ENCODE results near the gene CREB5. TPM values are rescaled to one million over a fixed set of nuclear protein-coding genes. Genes with fewer than 3 reads are reported as not detected.

CREB5 gene
- total and polyA plus RNA-seq, 2 donors (not counting 3 experiments of a cell fraction or from before 2014, with no cell fraction given), result 19.6 to 28.4 TPM

- Histone ChIP-seq H3K4me2 (ENCODE audit: insufficient read depth, low read length) (peak overlapping the region; percentile 54), H3K36me3 (ENCODE audit: control insufficient read depth in 2 of 2, extremely low read depth in 1 of 2, insufficient read depth in 2 of 2, low read length in 2 of 2) (no peaks in the 10 kb centered on the region), H3K79me2 (ENCODE audit: control insufficient read depth, insufficient read depth, low read length) (no peaks in the 10 kb centered on the region), H4K20me1 (replicated peaks; ENCODE audit: control insufficient read depth, extremely low read depth, insufficient read depth, low read length) (no peaks in the 10 kb centered on the region), H3K9me1 (replicated peaks; ENCODE audit: control insufficient read depth, extremely low read depth, insufficient read depth, low read length) (no peaks in the 10 kb centered on the region), H3K9me3 (replicated peaks; ENCODE audit: control insufficient read depth, insufficient read depth, low read length) (no peaks in the 10 kb centered on the region), H2AFZ (ENCODE audit: low read depth, low read length) (peak overlapping the region; percentile 80), H3K27ac (ENCODE audit: insufficient read depth, low read depth, low read length) (peak overlapping the region; percentile 61), H3K9ac (replicated peaks; ENCODE audit: extremely low read depth, insufficient read depth, low read length) (peak overlapping the region; percentile 5), H3K4me3 (replicated peaks in 1 of 3; ENCODE audit: insufficient read depth in 1 of 3, low read depth in 1 of 3, low read length in 3 of 3) (peak overlapping the region in 1 of 3 experiments; percentile 16), H3K4me1 (ENCODE audit: control insufficient read depth, extremely low read depth, insufficient read depth, low read length) (peaks cover 31% of the 10 kb centered on the region), H3K27me3 (ENCODE audit: control insufficient read depth in 2 of 2, insufficient read depth in 2 of 2, low read length in 2 of 2) (peaks cover 0 to 1% of the 10 kb centered on the region in 2 experiments)
- intact Hi-C loops (cut with micrococcal nuclease) (loop anchor here (1.0 to 2.0 kb wide), 5 partner anchors 21 to 155 kb away; no protein-coding TSS in a partner anchor), dilution Hi-C loops (cut with MboI; ENCODE audit: extremely low pct_ligation_motif_present, low sequenced_read_pairs) (no loop called here)
- DNase-seq (ENCODE audit: low read depth, low spot score) (no peak), FAIRE-seq (no peak)
- ChIA-PET POLR2A (no interaction called here), CTCF (interaction anchor here (0.7 to 2.4 kb wide), 10 partner anchors 9 to 123 kb away, joined by 3 to 8 read pairs (median 4); no protein-coding TSS in a partner anchor)
- no peak for TF ChIP-seq JUN (IDR thresholded peaks at IDR 0.05; ENCODE audit: borderline replicate concordance, insufficient read depth, insufficient read length, low read depth)
- no peak for TF ChIP-seq GATA2 (IDR thresholded peaks at IDR 0.05; ENCODE audit: insufficient read depth, insufficient read length, low read depth, low read length)
- no peak for TF ChIP-seq POLR2A (IDR thresholded peaks at IDR 0.05; ENCODE audit: low read depth, low read length)
- TF ChIP-seq FOS (IDR thresholded peaks at IDR 0.05; ENCODE audit: borderline replicate concordance, insufficient read depth, low read length), result no peak
- TF ChIP-seq EZH2 (IDR thresholded peaks at IDR 0.05; ENCODE audit: borderline replicate concordance, low read depth, low read length, severe bottlenecking), result no peak
- no peak for TF ChIP-seq POLR2AphosphoS5 (IDR thresholded peaks at IDR 0.05; ENCODE audit: insufficient read depth, low read depth, low read length)
- BruUV-seq (replicated peaks), result no TSS peak
Measured at GRCh38 chr7:28530803-28531175, 118.5 kb downstream of the CREB5 start.

- no peak for TF ChIP-seq GATA2 (IDR thresholded peaks at IDR 0.05; ENCODE audit: insufficient read depth, insufficient read length, low read depth, low read length)
- no peak for TF ChIP-seq POLR2AphosphoS5 (IDR thresholded peaks at IDR 0.05; ENCODE audit: insufficient read depth, low read depth, low read length)
- TF ChIP-seq, protein P1, sequence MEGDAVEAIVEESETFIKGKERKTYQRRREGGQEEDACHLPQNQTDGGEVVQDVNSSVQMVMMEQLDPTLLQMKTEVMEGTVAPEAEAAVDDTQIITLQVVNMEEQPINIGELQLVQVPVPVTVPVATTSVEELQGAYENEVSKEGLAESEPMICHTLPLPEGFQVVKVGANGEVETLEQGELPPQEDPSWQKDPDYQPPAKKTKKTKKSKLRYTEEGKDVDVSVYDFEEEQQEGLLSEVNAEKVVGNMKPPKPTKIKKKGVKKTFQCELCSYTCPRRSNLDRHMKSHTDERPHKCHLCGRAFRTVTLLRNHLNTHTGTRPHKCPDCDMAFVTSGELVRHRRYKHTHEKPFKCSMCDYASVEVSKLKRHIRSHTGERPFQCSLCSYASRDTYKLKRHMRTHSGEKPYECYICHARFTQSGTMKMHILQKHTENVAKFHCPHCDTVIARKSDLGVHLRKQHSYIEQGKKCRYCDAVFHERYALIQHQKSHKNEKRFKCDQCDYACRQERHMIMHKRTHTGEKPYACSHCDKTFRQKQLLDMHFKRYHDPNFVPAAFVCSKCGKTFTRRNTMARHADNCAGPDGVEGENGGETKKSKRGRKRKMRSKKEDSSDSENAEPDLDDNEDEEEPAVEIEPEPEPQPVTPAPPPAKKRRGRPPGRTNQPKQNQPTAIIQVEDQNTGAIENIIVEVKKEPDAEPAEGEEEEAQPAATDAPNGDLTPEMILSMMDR (IDR thresholded peaks at IDR 0.05; ENCODE audit: extremely low read depth in 1 of 2, insufficient read depth in 1 of 2, low read depth in 1 of 2, low read length in 2 of 2), result no peak
- no peak for FAIRE-seq
- BruUV-seq (replicated peaks), result no TSS peak
- Histone ChIP-seq H3K4me1 (ENCODE audit: control insufficient read depth, extremely low read depth, insufficient read depth, low read length) (peaks cover 31% of the 10 kb centered on the region), H3K9ac (replicated peaks; ENCODE audit: extremely low read depth, insufficient read depth, low read length) (no peak overlapping the region), H3K4me2 (ENCODE audit: insufficient read depth, low read length) (peak overlapping the region; percentile 54), H3K36me3 (ENCODE audit: control insufficient read depth in 2 of 2, extremely low read depth in 1 of 2, insufficient read depth in 2 of 2, low read length in 2 of 2) (no peaks in the 10 kb centered on the region), H3K9me1 (replicated peaks; ENCODE audit: control insufficient read depth, extremely low read depth, insufficient read depth, low read length) (no peaks in the 10 kb centered on the region), H3K79me2 (ENCODE audit: control insufficient read depth, insufficient read depth, low read length) (no peaks in the 10 kb centered on the region), H3K4me3 (replicated peaks in 1 of 3; ENCODE audit: insufficient read depth in 1 of 3, low read depth in 1 of 3, low read length in 3 of 3) (no peak overlapping the region), H3K27me3 (ENCODE audit: control insufficient read depth in 2 of 2, insufficient read depth in 2 of 2, low read length in 2 of 2) (peaks cover 0 to 4% of the 10 kb centered on the region in 2 experiments), H3K27ac (ENCODE audit: insufficient read depth, low read depth, low read length) (peak overlapping the region; percentile 61), H4K20me1 (replicated peaks; ENCODE audit: control insufficient read depth, extremely low read depth, insufficient read depth, low read length) (no peaks in the 10 kb centered on the region), H3K9me3 (replicated peaks; ENCODE audit: control insufficient read depth, insufficient read depth, low read length) (no peaks in the 10 kb centered on the region), H2AFZ (ENCODE audit: low read depth, low read length) (no peak overlapping the region)
- CTCF ChIA-PET, result interaction anchor here (1.1 to 2.4 kb wide), 3 partner anchors 10 to 123 kb away, joined by 4 to 8 read pairs (median 7); no protein-coding TSS in a partner anchor
- POLR2A ChIA-PET, result no interaction called here
- dilution Hi-C loops (cut with MboI; ENCODE audit: extremely low pct_ligation_motif_present, low sequenced_read_pairs), result no loop called here
- no peak for DNase-seq (ENCODE audit: low read depth, low spot score)
- intact Hi-C loops (cut with micrococcal nuclease), result loop anchor here (2.0 kb wide), 1 partner anchor 42 kb away; no protein-coding TSS in a partner anchor
Measured at GRCh38 chr7:28531291-28531690, 119.0 kb downstream of the CREB5 start.

All from endothelial cell of umbilical vein (primary cell).